GM19452 (cell line): ENCODE results near the gene KRTAP3-3.
"Not testable (repeated sequence)": the region's sequence is repeated elsewhere in the genome, so short reads cannot be mapped to it uniquely, and the experiment has no call there.

Experiments used
- ATAC-seq: cut with Tn5 transposase; IDR thresholded peaks from one replicate; pipeline ENCODE4 v1.9.1; 2021; ENCODE audit not compliant: unreplicated experiment

The KRTAP3-3 gene

GRCh38 chr17:41008811-41009210 is 14.8 kb upstream of the KRTAP3-3 start, which contains the start of gene KRTAP3-1:
Gene KRTAP3-1 (minus strand): TSS chr17:41009128. CDS start chr17:41009074, 54 bp downstream.
- no peak for ATAC-seq

DNA sequence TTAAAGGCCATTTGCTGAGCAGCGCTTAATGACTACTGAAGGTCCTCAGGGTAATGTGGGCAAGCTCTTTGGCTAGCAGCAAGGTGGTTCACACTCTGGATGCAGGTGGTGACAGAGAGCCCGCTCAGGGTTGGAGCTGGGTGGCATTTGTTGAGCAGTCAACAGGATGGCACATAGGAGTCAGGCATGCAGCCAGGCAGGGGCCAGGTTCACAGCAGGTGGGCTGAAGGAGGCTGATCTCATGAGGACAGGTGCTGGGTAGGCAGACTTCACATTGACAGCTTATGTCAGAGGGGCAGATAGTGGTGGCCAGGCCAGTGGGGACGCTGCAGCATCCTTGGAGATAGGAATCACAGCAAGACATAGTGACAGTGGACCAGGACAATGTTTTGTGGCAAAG is 10.4 kb upstream of the KRTAP3-3 start:
- no peak for ATAC-seq

- ATAC-seq: no peak
These were observed 10.0 kb upstream of the KRTAP3-3 start for GRCh38 chr17:41003926-41004325.

DNA sequence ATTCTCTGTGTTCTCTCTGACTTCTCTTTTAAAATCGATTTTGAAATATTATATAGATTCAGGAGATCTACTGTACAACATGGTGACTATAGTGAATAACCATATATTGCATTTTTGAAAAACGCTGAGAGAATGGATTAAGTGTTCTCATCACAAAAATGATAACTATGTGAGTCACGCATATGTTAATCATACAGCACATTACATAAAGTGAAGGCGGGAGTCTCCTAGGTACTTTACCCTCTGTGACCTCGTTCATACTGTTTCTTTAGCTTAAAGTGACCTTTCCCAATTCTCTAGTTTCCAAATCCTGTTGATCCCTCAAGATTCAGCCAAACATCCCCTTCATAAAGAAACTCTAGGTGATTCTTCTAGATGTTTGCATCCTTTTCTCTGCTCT is 8.8 kb upstream of the KRTAP3-3 start:
- ATAC-seq: no peak

- ATAC-seq: no peak
These were observed 7.8 kb upstream of the KRTAP3-3 start for GRCh38 chr17:41001795-41002194.

GRCh38 chr17:40999563-40999962 is 5.6 kb upstream of the KRTAP3-3 start, which contains the start of gene KRTAP3-2:
Gene KRTAP3-2 (minus strand): TSS chr17:40999906. CDS start chr17:40999853, 53 bp downstream.
- ATAC-seq: not testable (repeated sequence)

GRCh38 chr17:40997361-40997760 is 3.4 kb upstream of the KRTAP3-3 start:
- no peak for ATAC-seq

DNA sequence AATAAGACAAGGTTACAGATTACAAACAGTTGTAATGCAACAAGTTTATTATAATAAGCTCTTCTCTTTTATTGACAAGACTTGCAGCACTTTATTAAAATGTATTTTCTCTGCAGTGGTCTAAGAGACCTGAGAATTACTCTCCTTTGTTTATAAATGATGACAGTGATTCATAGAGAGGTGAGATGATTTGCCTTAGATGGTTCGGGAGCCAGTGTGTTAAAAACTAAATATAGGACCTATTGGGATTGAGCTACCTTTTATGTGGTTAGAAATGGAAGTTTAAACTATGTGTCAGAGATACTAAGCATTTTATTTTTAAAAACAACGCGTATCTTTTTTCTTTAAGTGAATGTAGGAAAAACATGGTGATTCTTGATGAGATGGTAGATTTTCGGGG is 2.9 kb upstream of the KRTAP3-3 start:
- ATAC-seq: no peak

DNA sequence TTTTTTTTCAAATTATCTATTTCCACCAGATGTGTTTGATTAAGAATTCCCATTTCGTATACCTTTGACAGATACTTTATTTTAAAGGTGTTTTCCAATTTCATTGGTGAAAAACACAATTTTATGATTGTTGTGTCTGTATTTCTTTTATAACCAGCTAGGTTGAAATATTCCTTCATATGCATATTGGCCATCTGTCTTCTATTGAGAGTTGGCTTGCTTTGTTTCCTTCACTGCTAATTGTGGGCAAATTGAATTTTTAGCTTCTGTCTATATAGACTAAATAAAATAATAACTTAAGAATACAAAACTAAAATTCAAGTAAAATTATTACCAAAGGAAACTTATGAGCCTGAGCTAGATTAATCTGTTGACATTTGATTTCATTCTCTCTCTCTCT is 1.2 kb upstream of the KRTAP3-3 start:
- ATAC-seq: no peak

DNA sequence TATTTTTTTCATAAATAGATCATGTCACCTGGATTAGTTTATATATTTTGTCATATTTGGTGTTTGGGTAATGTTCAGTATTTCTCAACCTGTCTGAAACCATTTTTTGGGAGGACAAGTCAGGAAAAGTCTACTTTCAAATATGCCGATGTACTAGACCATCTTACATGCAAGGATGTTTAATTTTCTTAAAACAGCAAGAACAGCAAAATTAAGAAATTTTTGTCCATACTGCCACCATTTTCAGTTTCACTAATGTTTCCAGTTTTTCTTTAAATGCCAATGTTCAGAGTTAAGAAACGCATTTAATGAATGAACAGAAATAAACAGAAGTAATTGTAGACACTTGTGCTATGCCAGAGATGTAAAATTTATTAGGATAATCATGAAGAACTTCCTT is 880 bp downstream of the KRTAP3-3 start:
- ATAC-seq: no peak

GRCh38 chr17:40992666-40993065 is 1.3 kb downstream of the KRTAP3-3 start:
- no peak for ATAC-seq

DNA sequence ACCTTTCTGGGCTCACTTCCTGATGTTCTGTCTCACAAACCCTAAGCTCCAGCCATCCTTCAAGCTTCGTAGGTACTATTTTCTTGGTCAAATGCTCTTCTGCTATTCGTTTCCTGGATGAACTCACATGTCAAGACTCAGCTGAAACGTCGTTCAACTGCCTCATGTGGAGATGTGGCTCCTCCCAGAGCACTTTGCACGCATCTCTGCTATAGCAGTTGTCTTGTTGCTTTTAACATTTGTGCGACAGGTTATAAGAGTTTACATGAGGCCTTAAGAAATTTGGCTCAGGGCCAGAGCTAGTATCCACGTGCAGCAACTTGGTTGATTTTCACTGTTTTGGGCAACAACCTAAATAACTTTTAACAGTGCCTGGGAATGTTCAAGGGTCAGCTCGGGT is 7.0 kb downstream of the KRTAP3-3 start:
- ATAC-seq: no peak

DNA sequence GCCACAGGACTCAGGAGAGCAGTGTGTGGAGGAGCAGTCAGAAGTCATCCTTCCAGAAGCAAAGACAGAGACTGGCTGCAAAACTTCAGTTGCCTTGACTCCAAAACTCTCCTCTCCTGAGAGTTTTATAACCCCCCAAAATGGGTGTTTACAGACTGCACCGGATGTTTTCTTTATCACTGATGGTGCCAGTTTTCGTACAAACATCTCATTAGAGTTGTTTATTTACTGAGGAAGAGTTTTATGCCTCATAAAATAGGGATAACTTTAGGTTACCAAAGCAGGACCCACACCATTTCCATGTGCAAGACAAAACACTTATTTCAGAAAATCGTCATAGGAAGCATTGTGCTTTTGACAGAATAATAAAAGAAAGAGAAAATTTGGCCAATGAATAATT is 9.7 kb downstream of the KRTAP3-3 start, which contains the start of gene KRT40:
KRT40 (minus strand) TSS at position 101 of the 400 bp plus-strand sequence; CDS start at position 48, 53 bp downstream.
- ATAC-seq: no peak

GRCh38 chr17:40981115-40981514 is 12.8 kb downstream of the KRTAP3-3 start:
- ATAC-seq: no peak

- ATAC-seq: no peak
These were observed 13.4 kb downstream of the KRTAP3-3 start for GRCh38 chr17:40980596-40980995.

- no peak for ATAC-seq
These were observed 13.8 kb downstream of the KRTAP3-3 start for GRCh38 chr17:40980117-40980516.

DNA sequence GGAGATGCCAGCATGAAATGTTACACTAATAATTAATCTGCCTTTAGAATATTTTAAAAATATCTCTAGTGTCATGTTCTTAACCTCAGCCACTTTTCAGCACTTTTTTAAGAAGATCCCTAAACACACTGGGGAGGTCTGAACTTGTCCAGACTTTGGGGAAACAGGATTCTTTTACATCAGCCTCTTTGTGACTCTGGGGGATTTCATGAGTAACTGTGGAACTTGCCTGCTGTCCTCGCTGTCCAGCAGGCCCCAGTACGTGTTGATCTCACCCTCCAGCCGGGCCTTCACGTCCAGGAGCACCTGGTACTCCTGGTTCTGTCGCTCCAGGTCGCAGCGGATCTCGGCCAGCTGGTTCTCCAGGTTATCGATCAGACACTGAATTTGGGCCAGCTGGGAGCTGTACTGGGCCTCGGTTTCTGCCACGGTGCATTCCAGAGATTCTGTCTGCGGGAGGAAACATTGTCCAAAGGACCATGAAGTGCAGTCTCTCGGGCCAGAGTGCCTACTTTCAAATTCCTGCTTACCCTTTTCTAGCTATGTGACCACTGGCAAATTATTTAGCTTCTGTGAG is 15.3 kb downstream of the KRTAP3-3 start:
- no peak for ATAC-seq

- no peak for ATAC-seq
These were observed 18.4 kb downstream of the KRTAP3-3 start for GRCh38 chr17:40975516-40975915.

- no peak for ATAC-seq
These were observed 19.6 kb downstream of the KRTAP3-3 start for GRCh38 chr17:40974366-40974765.

DNA sequence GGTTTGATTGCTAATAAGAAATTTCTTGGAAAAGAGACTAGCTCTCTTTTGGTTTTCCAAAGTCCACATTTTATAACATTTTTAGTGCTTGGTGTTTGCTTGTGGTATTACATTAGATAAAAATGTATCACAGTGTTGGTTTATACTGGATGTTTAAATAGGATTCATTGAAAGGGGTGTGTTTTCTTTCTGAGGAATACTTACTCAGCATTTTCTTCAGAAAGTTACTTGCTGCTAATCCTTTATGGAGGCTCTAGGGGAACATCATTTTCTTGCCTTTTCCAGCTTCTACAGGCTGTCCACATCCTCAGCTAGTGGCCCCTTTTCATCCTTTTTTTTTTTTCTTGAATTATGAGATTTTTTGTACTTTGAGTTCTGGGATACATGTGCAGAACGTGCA is 26.4 kb downstream of the KRTAP3-3 start:
- no peak for ATAC-seq

DNA sequence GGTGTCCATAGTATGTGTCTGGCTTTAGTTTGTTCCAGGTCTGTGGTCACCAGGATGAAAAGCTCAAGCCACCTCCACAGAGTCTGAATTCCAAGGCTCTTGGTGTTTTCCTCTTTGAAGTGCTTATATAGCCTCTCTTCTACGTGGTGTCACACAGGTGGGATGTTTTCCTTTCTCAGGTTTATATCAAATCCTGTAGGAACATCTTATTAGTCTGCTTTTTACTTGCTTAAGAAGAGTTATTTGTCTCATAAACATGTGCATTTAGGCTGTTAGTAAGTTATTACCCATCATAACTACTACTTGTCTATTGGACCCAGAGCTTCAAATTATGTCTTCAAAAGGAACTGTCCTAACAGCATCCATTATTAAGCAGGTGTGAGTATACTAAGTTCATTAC is 27.1 kb downstream of the KRTAP3-3 start, which contains the start of gene KRT39:
KRT39 (minus strand) TSS at position 101 of the 400 bp plus-strand sequence; CDS start at position 9, 92 bp downstream.
- no peak for ATAC-seq

DNA sequence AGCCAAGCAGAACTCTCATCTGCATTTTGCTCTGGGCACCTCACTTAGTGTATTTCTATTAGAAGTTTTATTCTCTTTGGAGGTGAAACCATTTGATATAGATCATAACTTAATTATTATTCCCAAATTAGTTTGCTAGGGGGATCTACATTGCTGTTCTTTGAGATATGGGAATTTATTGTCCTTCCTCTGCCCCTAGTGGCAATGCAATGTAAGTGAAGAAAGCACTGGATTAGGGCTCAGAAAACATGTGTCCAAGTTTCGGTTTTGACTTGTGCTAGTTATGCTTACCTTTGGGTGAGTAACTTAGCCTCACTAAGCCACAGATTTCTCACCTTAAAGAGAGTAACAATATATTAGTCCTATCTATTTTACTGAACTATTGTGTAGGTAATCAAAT is 30.1 kb downstream of the KRTAP3-3 start:
- no peak for ATAC-seq

DNA sequence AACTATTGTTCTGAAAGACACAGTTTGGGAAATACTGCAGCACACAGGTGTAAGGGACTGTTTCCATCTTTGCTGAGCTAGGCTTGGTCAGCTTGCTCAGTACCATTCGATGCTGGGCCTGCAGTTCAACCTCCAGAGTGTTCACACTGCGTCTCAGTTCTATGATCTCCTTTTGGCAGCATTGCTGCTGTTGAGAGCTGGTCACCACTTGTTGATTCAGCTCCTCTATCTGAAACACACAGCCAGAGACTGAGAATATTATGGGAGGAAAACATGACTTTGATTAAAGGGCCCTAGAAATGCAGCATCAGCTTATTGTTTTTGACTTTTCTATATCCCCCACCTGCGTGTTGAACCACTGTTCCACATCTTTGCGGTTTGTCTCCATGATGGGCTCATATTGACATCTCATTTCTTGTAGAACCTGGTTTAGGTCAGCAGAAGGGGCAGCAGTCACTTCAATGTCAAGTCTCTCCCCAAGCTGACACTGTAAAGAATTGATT is 31.9 kb downstream of the KRTAP3-3 start:
- no peak for ATAC-seq
